HepG2 (cell line): ENCODE results near the gene BICRA. TPM values are rescaled to one million over a fixed set of nuclear protein-coding genes. Genes with fewer than 3 reads are reported as not detected.

Source experiments
- ARID2 ChIP-seq: sonication (generic); formaldehyde crosslinking; IDR thresholded peaks from 2 replicates; pipeline ENCODE4 v1.8.1; 2022; ENCODE audit warnings: mild to moderate bottlenecking, missing genetic modification reagents, borderline replicate concordance
- ATF1 ChIP-seq: IDR thresholded peaks from 2 replicates; pipeline ENCODE4 v1.6.1; 2016; ENCODE audit warnings: mild to moderate bottlenecking, control low read depth
- BRF2 ChIP-seq: sonication (generic); formaldehyde crosslinking; IDR thresholded peaks from 2 replicates; pipeline ENCODE4 v1.8.1; 2022; ENCODE audit warnings: mild to moderate bottlenecking, missing genetic modification reagents
- CENPBD1 ChIP-seq: sonication (generic); formaldehyde crosslinking; IDR thresholded peaks from 2 replicates; pipeline ENCODE4 v1.8.0; 2022; ENCODE audit warnings: missing genetic modification reagents, low read depth, mild to moderate bottlenecking, borderline replicate concordance
- EEA1 ChIP-seq: sonication (generic); formaldehyde crosslinking; IDR thresholded peaks from 2 replicates; pipeline ENCODE4 v1.5.1; 2020; ENCODE audit warnings: mild to moderate bottlenecking, missing genetic modification reagents, borderline replicate concordance
- HMG20A ChIP-seq: IDR thresholded peaks from 2 replicates; pipeline ENCODE4 v1.6.1; 2016; ENCODE audit warnings: borderline replicate concordance
- IRX3 ChIP-seq: sonication (generic); formaldehyde crosslinking; IDR thresholded peaks from 2 replicates; pipeline ENCODE4 v1.8.1; 2023; ENCODE audit warnings: mild to moderate bottlenecking, low read depth, missing genetic modification reagents, borderline replicate concordance
- KLF9 ChIP-seq: IDR thresholded peaks from 2 replicates; pipeline ENCODE4 v1.6.1; 2016; ENCODE audit warnings: low read depth
- NR2F1 ChIP-seq, 2 experiments: fragments of 450-650 bp in 1 of 2; formaldehyde crosslinking in 1 of 2; IDR thresholded peaks; 2 replicates each; pipeline versions ENCODE4 v1.5.0 to v1.6.1; 2016 to 2020; ENCODE audit warnings: mild to moderate bottlenecking in 1 of 2, missing compliant biosample characterization in 1 of 2, missing genetic modification reagents in 1 of 2, moderate library complexity in 1 of 2
- PREB ChIP-seq: sonication (generic); formaldehyde crosslinking; IDR thresholded peaks from 2 replicates; pipeline ENCODE4 v1.4.0; 2020; ENCODE audit warnings: missing genetic modification reagents
- RFXAP ChIP-seq: sonication (generic); formaldehyde crosslinking; IDR thresholded peaks from 2 replicates; pipeline ENCODE4 v1.4.0; 2020; ENCODE audit warnings: missing genetic modification reagents, borderline replicate concordance
- SIX1 ChIP-seq: sonication (generic); formaldehyde crosslinking; IDR thresholded peaks from 2 replicates; pipeline ENCODE4 v1.4.0; 2020; ENCODE audit warnings: missing genetic modification reagents, borderline replicate concordance
- SP1 ChIP-seq, 2 experiments: fragments of 450-650 bp in 1 of 2; sonication (generic) in 1 of 2; formaldehyde crosslinking in 1 of 2; IDR thresholded peaks; 2 replicates each; pipeline versions ENCODE4 v1.4.0 to v1.6.1; 2016 to 2020; ENCODE audit warnings: missing genetic modification reagents in 1 of 2
- SRSF4 ChIP-seq: fragments of 200-400 bp; formaldehyde crosslinking; IDR thresholded peaks from one replicate; pipeline ENCODE4 v1.6.1; 2018; ENCODE audit warnings: mild to moderate bottlenecking, low read depth, low read length, moderate library complexity; ENCODE audit not compliant: poor library complexity, severe bottlenecking
- TCF7 ChIP-seq: sonication (generic); IDR thresholded peaks from 2 replicates; pipeline ENCODE4 v1.6.1; 2016; ENCODE audit warnings: antibody characterized with exemption, low read depth
- XRCC5 ChIP-seq: fragments of 200-400 bp; formaldehyde crosslinking; optimal IDR thresholded peaks from 2 replicates; pipeline ENCODE3; 2017; ENCODE audit warnings: mild to moderate bottlenecking, low read length
- ZBTB7A ChIP-seq: sonication (generic); formaldehyde crosslinking; IDR thresholded peaks from 2 replicates; pipeline ENCODE4 v1.8.0; 2022; ENCODE audit warnings: mild to moderate bottlenecking, missing genetic modification reagents
- ZEB1 ChIP-seq: IDR thresholded peaks from 2 replicates; pipeline ENCODE4 v1.6.1; 2012; ENCODE audit warnings: mild to moderate bottlenecking, low read depth, inconsistent platforms; ENCODE audit not compliant: insufficient replicate concordance
- ZFP36 ChIP-seq: fragments of 150-350 bp; IDR thresholded peaks from 2 replicates; pipeline ENCODE4 v1.6.1; 2018; ENCODE audit warnings: borderline replicate concordance, low read length, low read depth; ENCODE audit not compliant: partially characterized antibody
- ZNF33A ChIP-seq: sonication (generic); formaldehyde crosslinking; IDR thresholded peaks from 2 replicates; pipeline ENCODE4 v1.5.1; 2020; ENCODE audit warnings: missing genetic modification reagents, mild to moderate bottlenecking, moderate library complexity, borderline replicate concordance
- ZNF644 ChIP-seq: IDR thresholded peaks from 2 replicates; pipeline ENCODE4 v1.6.1; 2016; ENCODE audit warnings: low read depth
- ZNF746 ChIP-seq: sonication (generic); formaldehyde crosslinking; IDR thresholded peaks from 2 replicates; pipeline ENCODE4 v1.8.0; 2022; ENCODE audit warnings: mild to moderate bottlenecking, missing genetic modification reagents
- ZSCAN25 ChIP-seq: sonication (generic); formaldehyde crosslinking; IDR thresholded peaks from 2 replicates; pipeline ENCODE4 v1.8.0; 2022; ENCODE audit warnings: mild to moderate bottlenecking, missing genetic modification reagents
- polyA plus RNA-seq, 8 experiments: library from polyadenylated mRNA; depleted of rRNA in 3 of 8; stranded (reverse) in 7 of 8; unstranded in 1 of 8; fragments of >200 nt; fragmentation: Illumina TruSeq in 4 of 8; extraction: Trizol in 4 of 8; gene quantifications; 2 replicates each; pipeline versions ENCODE4 v1.2.1 to v1.2.3, GENCODE V29; 2011 to 2016; ENCODE audit warnings: low read depth in 4 of 8, missing spikeins in 1 of 8, mixed read lengths in 1 of 8; ENCODE audit not compliant: insufficient read depth in 1 of 8
- total RNA-seq, 5 experiments: library from RNA; depleted of rRNA; stranded (reverse); fragments of >200 nt; fragmentation: Illumina TruSeq; extraction: Trizol; gene quantifications; 2 replicates each; pipeline ENCODE4 v1.2.3, GENCODE V29; 2016; ENCODE audit warnings: low read depth in 1 of 5
- TF ChIP-seq, protein P1 (sequence below): sonication (generic); formaldehyde crosslinking; IDR thresholded peaks from 2 replicates; pipeline ENCODE4 v1.8.1; 2022; ENCODE audit warnings: low read depth, mild to moderate bottlenecking, missing genetic modification reagents

BICRA gene
- total and polyA plus RNA-seq, 2 of the 13 experiments (the other 11 are each of a cell fraction or from before 2014, with no cell fraction given) = 0.55 to 0.71 TPM

DNA sequence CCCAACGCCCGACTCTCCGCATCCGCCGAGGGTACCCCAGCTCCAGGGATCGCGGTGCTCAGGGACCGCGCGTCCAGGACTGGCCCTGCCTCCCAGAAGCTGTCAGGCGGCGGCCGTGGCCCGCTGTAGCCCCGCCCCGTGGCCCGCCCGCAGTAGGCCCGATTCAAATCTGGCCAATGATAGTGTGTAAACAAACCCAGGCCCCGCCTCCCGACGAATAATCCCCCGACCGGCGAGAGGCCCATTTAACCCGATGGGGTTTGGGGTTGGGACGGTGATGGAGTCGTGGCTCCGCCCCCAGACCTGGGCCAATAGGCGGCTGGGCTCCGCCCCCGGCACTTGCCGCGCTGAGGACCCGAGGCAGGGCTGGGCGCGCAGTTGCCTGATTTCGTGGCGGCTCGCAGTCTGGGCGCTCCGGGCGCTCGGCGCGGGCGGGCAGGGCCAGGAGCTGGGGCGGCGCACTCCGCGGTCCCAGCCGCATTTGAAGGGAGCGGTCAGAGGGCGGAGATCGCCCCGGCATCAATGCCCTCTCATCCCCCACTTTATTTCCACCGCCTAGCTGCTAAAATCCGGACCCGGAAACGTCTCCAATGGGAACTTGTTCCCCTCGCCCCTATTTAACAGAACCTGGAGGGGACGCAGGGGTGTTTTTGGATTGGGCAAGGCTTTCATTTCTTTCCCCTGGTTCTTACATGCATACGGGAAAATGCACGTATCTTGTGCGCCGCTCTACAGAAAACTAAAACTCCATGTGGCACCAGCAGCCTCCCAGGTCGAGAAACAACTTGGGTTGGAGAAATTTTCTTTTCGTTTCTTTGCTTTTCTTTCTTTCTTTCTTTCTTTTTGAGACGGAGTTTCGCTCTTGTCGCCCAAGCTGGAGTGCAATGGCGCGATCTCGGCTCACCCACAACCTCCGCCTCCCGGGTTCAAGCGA is 8.4 kb upstream of the BICRA start (continued):
- no peak for TF ChIP-seq ZFP36
- peak; percentile 69; the same call in 1 of the 2 replicates for TF ChIP-seq BRF2 (CRISPR knock-in tag)
- TF ChIP-seq SP1 (IDR thresholded peaks at IDR 0.05) = no peak
- TF ChIP-seq SP1 (CRISPR knock-in tag; IDR thresholded peaks at IDR 0.05) = peak; percentile 94
- no peak; the same call in 1 of the 2 replicates for TF ChIP-seq HMG20A (CRISPR knock-in tag)
- TF ChIP-seq NR2F1 (CRISPR knock-in tag; IDR thresholded peaks at IDR 0.05) = no peak
- no peak for TF ChIP-seq ZBTB7A (CRISPR knock-in tag)
- peak; percentile 76 for TF ChIP-seq XRCC5
- no peak for TF ChIP-seq ZNF746 (CRISPR knock-in tag)
- no peak for TF ChIP-seq ATF1 (CRISPR knock-in tag)
- no peak for TF ChIP-seq PREB (CRISPR knock-in tag)
- peak; percentile 37; the same call in 1 of the 2 replicates for TF ChIP-seq ARID2
- TF ChIP-seq ZSCAN25 (CRISPR knock-in tag) = peak; percentile 44; the same call in 1 of the 2 replicates
- TF ChIP-seq ZEB1 = no peak
- TF ChIP-seq TCF7 = no peak
- no peak for TF ChIP-seq SRSF4
- TF ChIP-seq EEA1 (CRISPR knock-in tag) = no peak
- TF ChIP-seq IRX3 (CRISPR knock-in tag) = no peak
- peak; percentile 64; the same call in 1 of the 2 replicates for TF ChIP-seq RFXAP
- 0 out of 2 replicates have a peak, but pooled peaks have one; percentile 30 for TF ChIP-seq ZNF33A (CRISPR knock-in tag)
- TF ChIP-seq KLF9 (CRISPR knock-in tag) = no peak
- no peak for TF ChIP-seq SIX1 (CRISPR knock-in tag)
- TF ChIP-seq, protein P1, sequence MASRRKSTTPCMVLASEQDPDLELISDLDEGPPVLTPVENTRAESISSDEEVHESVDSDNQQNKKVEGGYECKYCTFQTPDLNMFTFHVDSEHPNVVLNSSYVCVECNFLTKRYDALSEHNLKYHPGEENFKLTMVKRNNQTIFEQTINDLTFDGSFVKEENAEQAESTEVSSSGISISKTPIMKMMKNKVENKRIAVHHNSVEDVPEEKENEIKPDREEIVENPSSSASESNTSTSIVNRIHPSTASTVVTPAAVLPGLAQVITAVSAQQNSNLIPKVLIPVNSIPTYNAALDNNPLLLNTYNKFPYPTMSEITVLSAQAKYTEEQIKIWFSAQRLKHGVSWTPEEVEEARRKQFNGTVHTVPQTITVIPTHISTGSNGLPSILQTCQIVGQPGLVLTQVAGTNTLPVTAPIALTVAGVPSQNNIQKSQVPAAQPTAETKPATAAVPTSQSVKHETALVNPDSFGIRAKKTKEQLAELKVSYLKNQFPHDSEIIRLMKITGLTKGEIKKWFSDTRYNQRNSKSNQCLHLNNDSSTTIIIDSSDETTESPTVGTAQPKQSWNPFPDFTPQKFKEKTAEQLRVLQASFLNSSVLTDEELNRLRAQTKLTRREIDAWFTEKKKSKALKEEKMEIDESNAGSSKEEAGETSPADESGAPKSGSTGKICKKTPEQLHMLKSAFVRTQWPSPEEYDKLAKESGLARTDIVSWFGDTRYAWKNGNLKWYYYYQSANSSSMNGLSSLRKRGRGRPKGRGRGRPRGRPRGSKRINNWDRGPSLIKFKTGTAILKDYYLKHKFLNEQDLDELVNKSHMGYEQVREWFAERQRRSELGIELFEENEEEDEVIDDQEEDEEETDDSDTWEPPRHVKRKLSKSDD (CRISPR knock-in tag) = no peak
- peak; percentile 56; the same call in 1 of the 2 replicates for TF ChIP-seq ZNF644 (CRISPR knock-in tag)
- no peak for TF ChIP-seq CENPBD1 (CRISPR knock-in tag)
